HPDE6-E6E7 (cell line): ENCODE measurements around the gene RBM41.

Experiments used
- DNase-seq: peaks from one replicate; pipeline ENCODE4 v3.0.0; 2011; ENCODE audit warnings: missing footprints; ENCODE audit errors: extremely low spot score

Gene RBM41

GRCh38 chrX:107029752-107030151 lies 88.9 kb downstream of the RBM41 start:
- no peak for DNase-seq

GRCh38 chrX:107025545-107025944 lies 93.1 kb downstream of the RBM41 start:
- DNase-seq, result peak; percentile 6

- DNase-seq, result no peak
These were observed 103.7 kb downstream of the RBM41 start for GRCh38 chrX:107014936-107015335.
